ENCODE results near the gene FAM174C. TPM values are rescaled to one million over a fixed set of nuclear protein-coding genes. Genes with fewer than 3 reads are reported as not detected.

Gene FAM174C
- total and polyA plus RNA-seq, 7 donors: 9.0 to 88.8 (median 18.1) TPM

DNA sequence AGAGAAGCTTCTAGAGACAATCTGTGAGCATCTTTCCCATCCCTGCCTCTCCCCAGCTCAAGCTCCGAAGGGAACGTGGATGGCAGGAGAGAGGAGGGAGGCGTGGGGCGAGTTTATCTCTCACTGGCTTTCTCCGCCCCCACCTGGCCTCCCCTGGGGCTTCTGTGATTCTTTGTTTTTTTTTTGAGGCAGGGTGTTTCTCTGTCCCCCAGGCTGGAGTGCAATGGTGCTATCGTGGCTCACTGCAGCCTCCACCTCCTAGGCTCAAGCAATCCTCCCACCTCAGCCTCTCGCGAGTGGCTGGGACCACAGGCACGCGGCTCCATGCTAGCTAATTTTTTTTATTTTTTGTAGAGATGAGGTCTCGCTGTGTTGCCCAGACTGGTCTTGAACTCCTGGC lies 33.4 kb downstream of the FAM174C start:
- no peaks in the 10 kb centered on the region for H3K36me3 ChIP-seq (ENCODE audit: insufficient read depth in 1 of 2, low read depth in 1 of 2)
- intact Hi-C loops (cut with DNase I): no loop called here
- TF ChIP-seq CTCF (IDR thresholded peaks at IDR 0.05): no peak
- no peaks in the 10 kb centered on the region for H3K9me3 ChIP-seq
- no peaks in the 10 kb centered on the region for H3K4me1 ChIP-seq
- H3K27me3 ChIP-seq (ENCODE audit: insufficient read depth in 3 of 3, low read length in 2 of 3): peaks cover 0 to 28% (median 5%) of the 10 kb centered on the region in 3 donors
- no peak overlapping the region for H3K4me3 ChIP-seq
- H3K27ac ChIP-seq: no peak overlapping the region
- no peak for ATAC-seq
- no peak for DNase-seq
- WGBS, 3 donors: 50 to 62% (median 58%) methylated on average over 11 of the region's 11 CpGs

- H3K27me3 ChIP-seq (ENCODE audit: insufficient read depth in 3 of 3, low read length in 2 of 3): peaks cover 0 to 39% (median 5%) of the 10 kb centered on the region in 3 donors
Observed at GRCh38 chr19:1309977-1310852, 34.9 kb downstream of the FAM174C start.

GRCh38 chr19:1310853-1311180 lies 35.5 kb downstream of the FAM174C start:
- Histone ChIP-seq H3K9me3 (no peaks in the 10 kb centered on the region), H3K27me3 (ENCODE audit: insufficient read depth in 3 of 3, low read length in 2 of 3) (peaks cover 0 to 45% (median 5%) of the 10 kb centered on the region in 3 donors), H3K4me1 (peaks cover 4% of the 10 kb centered on the region), H3K4me3 (no peak overlapping the region), H3K27ac (no peak overlapping the region), H3K36me3 (ENCODE audit: insufficient read depth in 1 of 2, low read depth in 1 of 2) (no peaks in the 10 kb centered on the region)
- no peak for TF ChIP-seq CTCF (IDR thresholded peaks at IDR 0.05)
- 67 to 74% (median 74%) methylated on average over 12 to 18 of the region's 18 CpGs for WGBS, 3 donors
- intact Hi-C loops (cut with DNase I): no loop called here
- DNase-seq: no peak
- no peak for ATAC-seq

More at GRCh38 chr19:1309977-1310852, 34.9 kb downstream of the FAM174C start:
- no peak overlapping the region for H3K4me3 ChIP-seq
- no peak overlapping the region for H3K27ac ChIP-seq
- WGBS, 3 donors: 58 to 65% (median 63%) methylated on average over 24 to 28 of the region's 28 CpGs
- ATAC-seq (no peak), DNase-seq (no peak)
- H3K36me3 ChIP-seq (ENCODE audit: insufficient read depth in 1 of 2, low read depth in 1 of 2): no peaks in the 10 kb centered on the region
- H3K4me1 ChIP-seq: no peaks in the 10 kb centered on the region
- intact Hi-C loops (cut with DNase I): no loop called here
- no peaks in the 10 kb centered on the region for H3K9me3 ChIP-seq
- TF ChIP-seq CTCF (IDR thresholded peaks at IDR 0.05): no peak

DNA sequence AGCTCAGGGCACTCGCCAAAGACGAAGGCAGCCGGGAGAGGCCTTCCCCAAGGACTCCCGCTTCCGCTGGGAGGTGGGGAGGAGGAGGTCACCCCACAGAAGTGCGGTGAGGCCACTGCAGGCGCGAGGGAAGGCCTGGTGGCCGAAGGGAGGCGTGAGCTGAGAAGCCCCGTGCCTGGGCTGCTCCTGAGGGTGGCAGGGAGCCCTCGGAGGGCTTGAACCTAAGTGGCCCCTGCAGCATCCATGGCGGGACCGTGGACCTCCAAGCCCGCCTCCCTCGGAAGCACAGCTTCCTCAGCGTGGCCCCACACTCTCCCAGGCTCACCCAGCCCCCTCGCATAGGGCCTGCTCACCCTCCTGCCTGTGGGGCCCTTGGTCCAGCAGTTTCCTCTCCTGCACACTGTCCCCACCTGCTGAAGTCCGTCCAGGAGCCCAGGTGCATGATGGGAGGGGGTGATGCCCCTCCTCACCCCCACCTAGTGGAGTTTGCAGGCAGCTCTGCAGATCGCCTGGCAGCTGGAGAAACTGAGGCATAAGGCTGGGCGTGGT lies 36.3 kb downstream of the FAM174C start:
- Histone ChIP-seq H3K36me3 (ENCODE audit: insufficient read depth in 1 of 2, low read depth in 1 of 2) (no peaks in the 10 kb centered on the region), H3K4me1 (peaks cover 6% of the 10 kb centered on the region), H3K4me3 (no peak overlapping the region), H3K27ac (no peak overlapping the region), H3K9me3 (no peaks in the 10 kb centered on the region), H3K27me3 (ENCODE audit: insufficient read depth in 3 of 3, low read length in 2 of 3) (peaks cover 0 to 53% (median 7%) of the 10 kb centered on the region in 3 donors)
- no peak for TF ChIP-seq CTCF (IDR thresholded peaks at IDR 0.05)
- ATAC-seq: no peak
- 56 to 71% (median 58%) methylated on average over 18 to 21 of the region's 21 CpGs for WGBS, 3 donors
- intact Hi-C loops (cut with DNase I): no loop called here
- no peak for DNase-seq
